Sigmoid colon (tissue), 4 donors: ENCODE measurements around the gene MRPL48.

Experiments used
- CTCF ChIP-seq, 4 experiments: fragments of 450-650 bp in 3 of 4; fragments of 200-600 bp in 1 of 4; IDR thresholded peaks; one replicate each; pipeline ENCODE4 v1.5.1; 2016 to 2019; ENCODE audit warnings: antibody characterized with exemption in 4 of 4, mild to moderate bottlenecking in 3 of 4, moderate library complexity in 2 of 4
- EP300 ChIP-seq, 4 donors: sonication (generic); formaldehyde crosslinking; IDR thresholded peaks; one replicate each; pipeline ENCODE4 v1.6.1; 2017; ENCODE audit warnings: antibody characterized with exemption in 4 of 4
- POLR2A ChIP-seq, 2 donors: fragments of 450-650 bp; IDR thresholded peaks; one replicate each; pipeline ENCODE4 v1.6.1; 2016; ENCODE audit warnings: antibody characterized with exemption in 2 of 2, mild to moderate bottlenecking in 2 of 2, moderate library complexity in 2 of 2

DNA sequence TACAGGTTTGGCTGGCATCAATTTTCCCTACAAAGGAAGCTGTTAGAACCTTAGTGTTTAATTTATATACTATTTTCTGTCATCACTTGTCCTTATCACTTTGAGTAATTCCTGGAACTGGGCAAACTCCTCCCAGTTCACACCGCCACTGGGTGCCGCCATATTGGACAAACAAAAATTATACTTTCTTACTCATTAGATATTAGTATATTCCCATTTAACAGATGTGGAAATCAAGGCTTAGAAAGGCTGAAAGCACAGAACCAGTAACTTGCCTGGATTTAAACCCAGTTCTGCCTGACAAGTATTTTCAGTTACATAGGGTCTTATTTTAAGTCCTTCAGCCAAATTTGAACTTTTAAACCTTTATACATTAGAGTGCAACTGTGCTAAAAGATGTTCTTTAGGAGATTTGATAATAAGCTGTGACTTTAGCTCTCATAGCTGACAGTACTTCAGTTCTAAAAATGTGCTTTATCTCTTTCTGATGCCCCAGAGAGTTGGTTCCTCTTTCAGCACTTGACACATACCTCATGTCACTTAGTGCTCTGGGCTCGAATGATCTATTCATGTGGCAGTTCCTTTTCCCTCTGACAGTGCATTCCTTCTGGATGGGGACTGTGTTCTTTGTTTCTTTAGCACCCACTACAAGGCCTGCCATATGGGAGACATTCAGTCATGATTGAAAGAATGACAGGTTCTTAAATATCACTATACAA is 63.5 kb downstream of the MRPL48 start:
- TF ChIP-seq CTCF (IDR thresholded peaks at IDR 0.05) (no peak), POLR2A (IDR thresholded peaks at IDR 0.05) (no peak), EP300 (IDR thresholded peaks at IDR 0.05) (no peak)
